Muscle layer of duodenum (tissue), 2 donors: ENCODE data around the gene OPCML.

ENCODE experiments used
- H3K27ac ChIP-seq: one replicate; pipeline ENCODE4 v1.7.0; 2013; ENCODE audit warnings: mild to moderate bottlenecking, low read length
- H3K27me3 ChIP-seq: one replicate; pipeline ENCODE4 v1.7.0; 2013; ENCODE audit warnings: low read depth, mild to moderate bottlenecking, control low read depth, low read length
- H3K36me3 ChIP-seq, 2 donors: one replicate each; pipeline ENCODE4 v1.7.0; 2013; ENCODE audit warnings: low read length in 2 of 2, control low read depth in 1 of 2, mild to moderate bottlenecking in 1 of 2; ENCODE audit not compliant: insufficient read depth in 2 of 2, control insufficient read depth in 1 of 2
- H3K4me1 ChIP-seq, 2 donors: one replicate each; pipeline ENCODE4 v1.7.0; 2013; ENCODE audit warnings: low read length in 2 of 2, mild to moderate bottlenecking in 2 of 2, control low read depth in 1 of 2, moderate library complexity in 1 of 2; ENCODE audit not compliant: insufficient read depth in 2 of 2, control insufficient read depth in 1 of 2
- H3K4me3 ChIP-seq, 2 donors: one replicate each; pipeline ENCODE4 v1.7.0; 2013; ENCODE audit warnings: low read length in 2 of 2, low read depth in 1 of 2, mild to moderate bottlenecking in 1 of 2
- H3K9me3 ChIP-seq, 2 donors: one replicate each; pipeline ENCODE4 v1.7.0; 2013; ENCODE audit warnings: low read length in 2 of 2, control low read depth in 1 of 2, mild to moderate bottlenecking in 1 of 2; ENCODE audit not compliant: control insufficient read depth in 1 of 2
- donor health status: healthy.

The OPCML gene

DNA sequence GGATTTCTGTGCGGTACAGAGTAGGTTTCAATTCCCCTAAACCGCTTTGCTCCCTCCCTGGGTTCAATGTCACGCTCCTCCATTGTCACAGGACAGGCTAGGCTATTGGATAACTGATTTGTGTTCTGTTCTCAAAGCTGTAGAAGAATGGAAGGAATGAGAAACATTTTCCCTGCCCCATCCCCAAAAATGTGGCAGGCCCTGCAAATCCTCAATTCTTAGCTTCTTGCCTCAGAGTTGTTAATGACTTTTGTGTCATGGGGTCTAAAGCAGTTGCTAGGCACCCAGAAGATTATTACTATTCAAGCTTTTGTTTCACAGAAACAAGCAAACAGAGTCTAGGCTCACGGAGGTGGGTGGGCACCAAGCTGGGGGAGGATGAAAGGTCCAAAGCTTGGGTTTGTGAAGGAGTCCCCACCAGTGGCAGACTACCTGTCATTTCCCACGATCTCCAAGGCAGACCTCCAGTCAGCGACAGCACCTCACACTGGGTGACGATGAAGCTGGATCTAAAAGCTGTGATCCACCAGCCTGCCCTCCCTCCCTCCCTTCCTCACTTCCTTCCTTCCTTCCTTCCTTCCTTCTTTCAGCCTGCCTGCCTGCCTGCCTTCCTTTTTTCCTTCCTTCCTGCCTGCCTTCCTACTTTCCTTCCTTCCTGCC lies 1080.2 kb downstream of the OPCML start:
- H3K4me1 ChIP-seq: no peaks in the 10 kb centered on the region
- no peaks in the 10 kb centered on the region for H3K9me3 ChIP-seq
- H3K27me3 ChIP-seq: no peaks in the 10 kb centered on the region
- H3K27ac ChIP-seq: no peak overlapping the region
- H3K36me3 ChIP-seq: no peaks in the 10 kb centered on the region
- no peak overlapping the region for H3K4me3 ChIP-seq

DNA sequence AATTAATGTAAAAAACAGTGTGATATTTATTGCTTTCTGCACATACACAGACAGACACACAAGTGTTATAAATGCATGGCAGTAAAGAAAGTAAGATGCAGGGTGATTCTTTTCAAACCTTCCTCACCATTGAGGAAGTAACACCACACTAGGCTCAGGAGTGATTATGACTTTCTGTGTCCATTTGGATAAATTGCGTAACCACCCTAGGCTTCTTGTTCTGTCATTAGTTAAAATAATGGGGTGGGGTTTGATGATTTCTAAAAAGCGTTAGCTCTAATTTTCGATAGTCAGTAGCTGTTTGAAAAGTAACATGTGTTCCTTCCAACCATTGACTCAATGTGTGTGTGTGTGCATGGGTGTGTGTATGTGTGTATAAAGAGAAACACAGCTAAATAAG lies 1081.7 kb downstream of the OPCML start:
- H3K4me1 ChIP-seq: no peaks in the 10 kb centered on the region
- no peak overlapping the region for H3K4me3 ChIP-seq
- H3K9me3 ChIP-seq: no peaks in the 10 kb centered on the region
- no peak overlapping the region for H3K27ac ChIP-seq
- H3K27me3 ChIP-seq: no peaks in the 10 kb centered on the region
- no peaks in the 10 kb centered on the region for H3K36me3 ChIP-seq

DNA sequence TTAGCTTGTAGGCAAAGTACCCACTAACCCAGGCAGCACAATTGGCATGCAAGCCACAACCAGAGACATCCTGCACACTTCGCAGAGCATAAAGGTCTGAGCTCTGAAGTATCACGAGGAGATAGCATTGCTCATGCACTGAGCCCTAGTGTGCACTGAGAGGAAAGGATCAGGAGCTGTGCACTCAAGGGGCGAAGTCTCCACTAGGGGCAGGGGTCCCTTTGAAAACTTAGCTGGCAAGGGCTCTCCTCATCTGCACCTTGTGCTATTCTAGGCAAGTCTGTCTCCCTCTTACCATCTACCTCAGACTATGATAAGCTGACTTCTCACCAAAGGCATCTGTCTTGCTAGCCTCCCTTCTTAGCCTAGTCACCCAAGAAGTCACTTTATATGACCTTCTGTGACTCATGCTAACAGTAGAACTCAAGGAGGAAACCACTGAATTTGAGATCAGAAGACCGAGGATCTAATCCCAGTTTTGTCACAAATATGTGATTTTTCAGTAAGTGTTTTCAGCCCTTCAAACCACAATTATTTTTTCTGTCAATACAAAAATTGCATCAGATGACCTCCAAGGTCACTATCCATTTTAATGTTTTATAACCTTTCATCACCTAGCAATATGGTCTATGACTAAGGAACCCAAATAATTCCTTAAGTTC lies 1083.8 kb downstream of the OPCML start:
- Histone ChIP-seq H3K27me3 (no peaks in the 10 kb centered on the region), H3K4me1 (peaks cover 0 to 10% of the 10 kb centered on the region in 2 donors), H3K27ac (no peak overlapping the region), H3K9me3 (no peaks in the 10 kb centered on the region), H3K4me3 (no peak overlapping the region), H3K36me3 (no peaks in the 10 kb centered on the region)

DNA sequence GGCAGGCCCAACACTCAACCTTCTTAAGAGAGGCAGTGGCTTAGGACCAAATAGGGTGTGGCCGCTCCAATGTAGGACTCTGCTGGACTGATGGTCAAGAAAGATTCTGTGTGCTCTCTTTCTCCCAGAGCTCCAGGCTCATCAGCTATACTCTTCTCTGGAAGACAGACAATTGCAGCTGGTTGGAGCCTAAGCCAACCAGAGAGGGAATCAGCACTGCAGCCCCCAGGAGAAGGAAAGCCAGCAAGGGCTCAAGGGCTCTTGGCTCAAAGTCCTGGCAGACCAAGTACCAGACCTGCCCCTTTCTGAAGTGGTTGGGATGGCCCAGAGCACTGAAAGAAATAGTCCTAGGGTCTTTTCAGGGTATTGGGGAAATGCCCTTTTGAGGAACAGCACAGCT lies 1084.5 kb downstream of the OPCML start:
- Histone ChIP-seq H3K4me3 (no peak overlapping the region), H3K9me3 (no peaks in the 10 kb centered on the region), H3K27ac (no peak overlapping the region), H3K27me3 (no peaks in the 10 kb centered on the region), H3K4me1 (peaks cover 0 to 10% of the 10 kb centered on the region in 2 donors), H3K36me3 (no peaks in the 10 kb centered on the region)

DNA sequence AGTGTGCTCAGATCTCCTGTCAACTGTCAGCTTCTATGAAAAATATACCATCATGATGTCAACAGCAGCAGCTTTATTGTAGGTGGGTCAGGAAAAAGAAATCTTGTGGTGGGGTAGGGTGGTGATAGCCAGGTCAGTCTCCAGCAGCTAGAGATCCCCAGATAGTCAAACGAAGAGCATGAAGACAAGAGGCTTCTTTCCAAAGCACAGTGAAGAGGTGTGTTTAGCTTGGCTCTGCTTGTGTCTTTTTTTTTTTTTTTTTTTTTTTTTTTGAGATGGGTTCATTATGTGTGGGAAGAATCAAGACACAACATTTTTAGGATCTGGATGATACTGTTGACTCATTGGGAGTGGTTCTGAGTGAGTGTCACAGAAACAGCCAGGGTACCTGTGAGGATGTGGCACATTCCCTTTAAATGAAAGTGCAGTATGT lies 1086.4 kb downstream of the OPCML start:
- Histone ChIP-seq H3K27me3 (no peaks in the 10 kb centered on the region), H3K4me3 (no peak overlapping the region), H3K9me3 (no peaks in the 10 kb centered on the region), H3K4me1 (peaks cover 0 to 10% of the 10 kb centered on the region in 2 donors), H3K36me3 (no peaks in the 10 kb centered on the region), H3K27ac (no peak overlapping the region)

DNA sequence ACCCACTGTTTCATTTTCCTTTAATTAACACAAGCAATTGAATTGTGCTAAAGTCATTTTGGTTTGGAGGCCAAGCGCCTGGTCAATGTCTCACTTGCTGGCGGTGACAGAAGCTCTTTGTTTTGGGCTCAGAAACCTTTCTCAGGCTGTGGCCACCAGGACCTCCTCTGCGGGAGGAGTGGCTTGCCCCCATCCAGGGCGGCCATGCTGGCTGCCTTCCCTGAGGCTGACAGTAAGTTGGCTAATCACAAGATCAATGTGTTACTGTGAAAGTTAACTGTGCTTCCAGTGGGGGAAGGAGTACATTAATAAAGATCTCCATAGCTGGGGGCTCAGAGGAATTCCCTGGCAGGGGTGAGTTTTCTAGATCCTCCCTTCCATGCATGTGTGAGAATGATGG lies 1087.4 kb downstream of the OPCML start:
- no peaks in the 10 kb centered on the region for H3K27me3 ChIP-seq
- H3K4me1 ChIP-seq: peaks cover 0 to 10% of the 10 kb centered on the region in 2 donors
- H3K4me3 ChIP-seq: no peak overlapping the region
- no peak overlapping the region for H3K27ac ChIP-seq
- no peaks in the 10 kb centered on the region for H3K9me3 ChIP-seq
- H3K36me3 ChIP-seq: no peaks in the 10 kb centered on the region

DNA sequence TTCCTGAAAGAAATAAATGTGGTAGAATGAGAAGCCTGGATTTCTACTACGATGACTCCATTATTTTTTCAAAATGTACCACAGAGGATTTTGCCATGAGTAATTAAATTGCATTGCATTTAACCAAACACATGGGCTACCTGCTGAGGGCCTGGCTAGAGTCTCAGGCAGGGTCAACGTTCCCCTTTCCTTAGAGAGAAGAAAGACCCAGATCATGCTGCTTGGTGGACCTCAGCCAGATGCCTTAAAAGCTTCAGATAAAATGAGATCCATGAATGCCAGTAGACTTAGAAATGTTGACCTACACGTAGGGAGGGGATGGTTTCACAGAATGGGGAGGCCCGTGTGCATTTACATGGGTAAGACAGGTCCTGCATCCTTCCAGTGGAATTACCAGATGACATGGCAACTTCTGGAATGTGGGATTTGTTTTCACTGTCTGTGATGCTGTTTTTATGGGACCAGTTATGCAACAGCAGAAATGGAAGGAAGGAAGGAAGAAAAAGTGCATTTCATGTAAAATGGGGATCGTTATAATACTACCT lies 1092.5 kb downstream of the OPCML start:
- H3K4me3 ChIP-seq: no peak overlapping the region

DNA sequence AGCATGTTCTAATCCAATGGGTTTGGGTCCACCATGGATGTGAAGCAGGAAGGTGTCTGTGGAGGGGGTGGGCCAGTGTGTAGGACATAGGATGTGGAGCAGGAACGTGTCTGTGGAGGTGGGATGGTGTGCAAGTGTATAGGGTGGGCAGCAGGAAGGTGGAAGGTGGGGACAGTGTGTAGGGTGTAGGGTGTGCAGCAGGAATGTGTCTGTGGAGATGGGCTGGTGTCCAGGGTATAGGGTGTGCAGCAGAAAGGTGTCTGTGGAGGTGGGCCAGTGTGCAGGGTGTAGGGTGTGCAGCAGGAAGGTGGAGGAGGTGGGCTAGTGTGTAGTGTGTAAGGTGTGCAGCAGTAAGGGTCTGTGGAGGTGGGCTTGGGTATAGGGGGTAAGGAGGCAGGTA lies 1093.9 kb downstream of the OPCML start:
- H3K27me3 ChIP-seq: no peaks in the 10 kb centered on the region
- no peaks in the 10 kb centered on the region for H3K9me3 ChIP-seq
- H3K27ac ChIP-seq: no peak overlapping the region
- no peaks in the 10 kb centered on the region for H3K4me1 ChIP-seq
- H3K36me3 ChIP-seq: no peaks in the 10 kb centered on the region
- no peak overlapping the region for H3K4me3 ChIP-seq

More for the DNA sequence above, 1092.5 kb downstream of the OPCML start:
- Histone ChIP-seq H3K27ac (no peak overlapping the region), H3K4me1 (peaks cover 0 to 2% of the 10 kb centered on the region in 2 donors), H3K27me3 (no peaks in the 10 kb centered on the region), H3K9me3 (no peaks in the 10 kb centered on the region), H3K36me3 (no peaks in the 10 kb centered on the region)

DNA sequence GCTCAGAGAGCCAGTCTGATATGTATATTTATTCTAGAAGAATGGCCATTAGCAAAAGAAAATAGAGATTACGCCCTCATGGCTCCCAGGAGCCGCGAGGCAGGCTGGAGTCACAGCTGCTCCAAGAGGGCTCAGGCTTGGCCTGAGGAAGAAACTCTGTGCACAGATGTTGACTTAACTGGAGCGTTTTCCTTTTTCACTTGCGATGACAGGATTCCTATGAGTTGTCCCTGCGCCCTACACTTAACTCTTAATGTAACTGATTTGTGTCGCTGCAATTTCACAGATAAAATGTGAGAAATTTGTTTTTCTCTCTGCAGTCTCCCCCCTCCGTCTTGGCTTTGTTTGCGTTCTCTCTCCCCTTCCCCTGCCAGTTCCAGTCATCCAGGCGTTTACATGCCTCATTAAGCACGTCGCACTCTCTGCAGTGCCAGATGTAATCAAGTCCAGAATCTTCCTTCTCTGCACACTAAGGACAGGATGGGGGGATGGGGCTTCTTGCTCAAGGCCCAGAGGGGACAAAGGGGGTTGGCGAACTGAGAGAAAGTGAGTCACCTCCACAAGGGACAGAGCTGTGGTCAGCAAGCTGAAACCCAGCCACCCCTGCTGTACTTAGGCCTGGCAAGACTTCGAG lies 1101.8 kb downstream of the OPCML start:
- Histone ChIP-seq H3K9me3 (no peaks in the 10 kb centered on the region), H3K27me3 (no peaks in the 10 kb centered on the region), H3K27ac (no peak overlapping the region), H3K4me3 (no peak overlapping the region), H3K36me3 (no peaks in the 10 kb centered on the region), H3K4me1 (no peaks in the 10 kb centered on the region)

DNA sequence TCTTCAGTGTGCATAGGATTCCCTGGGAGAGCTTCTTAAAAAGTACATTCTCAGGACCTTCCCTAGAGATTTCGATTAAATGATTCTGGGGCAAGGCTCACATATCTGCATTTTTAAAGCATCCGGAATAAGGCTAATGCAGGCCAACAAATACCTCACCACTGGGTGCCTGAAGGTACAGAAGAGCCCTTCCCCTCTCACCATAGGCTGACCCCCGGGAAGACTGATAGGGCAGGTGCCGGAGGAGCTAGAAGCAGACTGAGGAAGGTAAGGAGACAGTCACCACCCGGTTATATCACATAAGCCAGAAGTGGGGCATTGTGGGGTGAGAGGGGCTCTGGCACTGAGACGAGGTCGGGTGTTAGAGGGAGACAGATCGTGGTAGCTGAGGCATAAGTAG lies 1102.6 kb downstream of the OPCML start:
- Histone ChIP-seq H3K9me3 (no peaks in the 10 kb centered on the region), H3K4me1 (no peaks in the 10 kb centered on the region), H3K36me3 (no peaks in the 10 kb centered on the region), H3K27me3 (no peaks in the 10 kb centered on the region), H3K27ac (no peak overlapping the region), H3K4me3 (no peak overlapping the region)

DNA sequence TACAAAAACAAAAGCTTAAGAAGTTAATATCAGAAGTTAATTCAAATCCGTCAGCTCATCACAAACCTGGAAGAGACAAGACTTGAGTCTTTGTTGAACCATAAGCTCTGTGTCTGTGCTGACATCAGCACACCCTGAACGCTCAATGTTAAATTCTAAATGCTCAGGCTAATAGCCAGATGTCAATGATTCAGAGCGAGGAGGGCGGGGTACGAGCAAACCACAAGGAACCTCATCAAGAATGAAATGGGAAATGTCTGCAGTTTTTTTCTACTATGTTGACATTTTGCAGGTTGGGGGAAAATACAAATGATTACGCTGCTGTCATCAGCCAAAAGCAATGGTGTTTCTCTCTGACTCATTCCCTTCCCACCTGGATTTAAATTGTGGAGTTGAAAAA lies 1104.7 kb downstream of the OPCML start:
- no peaks in the 10 kb centered on the region for H3K27me3 ChIP-seq
- no peaks in the 10 kb centered on the region for H3K4me1 ChIP-seq
- H3K27ac ChIP-seq: no peak overlapping the region
- no peak overlapping the region for H3K4me3 ChIP-seq
- H3K36me3 ChIP-seq: no peaks in the 10 kb centered on the region
- no peaks in the 10 kb centered on the region for H3K9me3 ChIP-seq
